Midbrain (tissue), 1 donor: ENCODE results near the gene ASB2.
A peak's percentile ranks its signal among the peaks of the same experiment; 100 is the strongest.

Experiments used
- DNase-seq: peaks from one replicate; lab custom pipeline; 2025; lab: John Stamatoyannopoulos, UW

The ASB2 gene, protein sequence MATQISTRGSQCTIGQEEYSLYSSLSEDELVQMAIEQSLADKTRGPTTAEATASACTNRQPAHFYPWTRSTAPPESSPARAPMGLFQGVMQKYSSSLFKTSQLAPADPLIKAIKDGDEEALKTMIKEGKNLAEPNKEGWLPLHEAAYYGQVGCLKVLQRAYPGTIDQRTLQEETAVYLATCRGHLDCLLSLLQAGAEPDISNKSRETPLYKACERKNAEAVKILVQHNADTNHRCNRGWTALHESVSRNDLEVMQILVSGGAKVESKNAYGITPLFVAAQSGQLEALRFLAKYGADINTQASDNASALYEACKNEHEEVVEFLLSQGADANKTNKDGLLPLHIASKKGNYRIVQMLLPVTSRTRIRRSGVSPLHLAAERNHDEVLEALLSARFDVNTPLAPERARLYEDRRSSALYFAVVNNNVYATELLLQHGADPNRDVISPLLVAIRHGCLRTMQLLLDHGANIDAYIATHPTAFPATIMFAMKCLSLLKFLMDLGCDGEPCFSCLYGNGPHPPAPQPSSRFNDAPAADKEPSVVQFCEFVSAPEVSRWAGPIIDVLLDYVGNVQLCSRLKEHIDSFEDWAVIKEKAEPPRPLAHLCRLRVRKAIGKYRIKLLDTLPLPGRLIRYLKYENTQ

DNA sequence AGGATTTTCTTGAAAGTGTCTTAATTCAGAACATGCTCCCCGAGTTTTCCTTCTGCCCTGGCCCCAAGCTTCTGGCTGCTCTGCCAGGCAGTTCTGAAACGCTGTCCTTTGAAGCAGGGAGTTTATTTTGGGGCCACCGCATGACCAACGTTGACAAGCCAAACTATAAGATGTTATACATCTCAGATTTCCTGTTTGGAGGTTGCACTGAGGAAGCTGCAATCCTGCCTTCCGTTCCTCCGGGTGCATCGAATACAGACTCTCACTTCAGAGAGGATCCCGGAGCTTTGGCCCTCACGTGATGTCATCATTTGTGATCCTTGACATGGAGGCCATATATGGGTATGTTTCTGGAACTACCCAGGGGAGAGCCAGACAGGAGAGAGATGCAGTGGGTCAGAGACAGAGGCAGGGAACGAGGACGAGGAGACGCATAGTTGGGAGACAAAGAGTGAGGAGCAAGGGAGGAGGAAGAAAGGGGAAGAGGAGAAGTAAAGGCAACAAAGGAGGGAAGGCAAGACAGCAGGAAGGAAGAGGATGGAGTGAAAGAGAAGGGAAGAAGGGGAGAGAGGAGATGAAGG is at the start of gene ASB2:
TSS of gene ASB2 (minus strand) at position 94 of the 581 bp plus-strand sequence. CDS start 12,031 bp downstream, outside the sequence.
- DNase-seq: no peak

DNA sequence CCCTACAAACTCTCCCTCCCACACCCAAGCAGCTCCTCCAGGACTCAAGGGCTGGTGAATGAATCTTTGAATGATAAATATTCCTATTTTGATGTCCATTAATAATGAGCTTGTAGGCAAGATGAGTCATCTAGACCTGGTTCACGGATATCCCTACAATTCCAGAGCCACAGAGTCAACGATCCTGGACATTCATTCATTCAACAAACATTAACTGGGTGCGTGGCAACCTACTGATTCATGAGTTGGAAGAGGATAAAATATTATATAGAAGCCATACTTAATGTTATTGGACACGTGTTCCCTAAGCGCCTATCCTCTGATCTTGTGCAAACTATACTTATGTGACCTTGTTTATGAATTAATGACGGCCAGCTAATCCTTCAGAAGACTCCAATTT is 49.4 kb upstream of the ASB2 start:
- DNase-seq: no peak

DNA sequence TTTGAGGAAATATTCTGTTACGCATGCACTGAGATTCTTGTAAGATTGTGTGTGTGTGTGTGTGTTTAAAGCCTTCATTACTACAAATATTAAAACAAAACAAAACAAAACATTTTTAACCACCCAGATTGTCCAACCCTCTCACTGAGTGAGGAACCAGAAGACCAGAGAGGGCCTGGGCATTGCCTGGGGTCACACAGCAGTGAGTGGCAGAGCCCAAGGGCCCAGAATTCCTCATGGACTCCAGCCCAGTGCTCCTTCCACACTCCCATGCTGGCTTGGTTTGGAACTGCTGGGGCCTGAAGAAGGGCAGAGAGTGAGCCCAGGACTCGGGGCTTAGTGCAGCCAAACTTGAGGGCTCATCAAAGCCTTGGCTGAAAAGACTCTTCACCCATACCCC is 48.2 kb upstream of the ASB2 start:
- DNase-seq: no peak

DNA sequence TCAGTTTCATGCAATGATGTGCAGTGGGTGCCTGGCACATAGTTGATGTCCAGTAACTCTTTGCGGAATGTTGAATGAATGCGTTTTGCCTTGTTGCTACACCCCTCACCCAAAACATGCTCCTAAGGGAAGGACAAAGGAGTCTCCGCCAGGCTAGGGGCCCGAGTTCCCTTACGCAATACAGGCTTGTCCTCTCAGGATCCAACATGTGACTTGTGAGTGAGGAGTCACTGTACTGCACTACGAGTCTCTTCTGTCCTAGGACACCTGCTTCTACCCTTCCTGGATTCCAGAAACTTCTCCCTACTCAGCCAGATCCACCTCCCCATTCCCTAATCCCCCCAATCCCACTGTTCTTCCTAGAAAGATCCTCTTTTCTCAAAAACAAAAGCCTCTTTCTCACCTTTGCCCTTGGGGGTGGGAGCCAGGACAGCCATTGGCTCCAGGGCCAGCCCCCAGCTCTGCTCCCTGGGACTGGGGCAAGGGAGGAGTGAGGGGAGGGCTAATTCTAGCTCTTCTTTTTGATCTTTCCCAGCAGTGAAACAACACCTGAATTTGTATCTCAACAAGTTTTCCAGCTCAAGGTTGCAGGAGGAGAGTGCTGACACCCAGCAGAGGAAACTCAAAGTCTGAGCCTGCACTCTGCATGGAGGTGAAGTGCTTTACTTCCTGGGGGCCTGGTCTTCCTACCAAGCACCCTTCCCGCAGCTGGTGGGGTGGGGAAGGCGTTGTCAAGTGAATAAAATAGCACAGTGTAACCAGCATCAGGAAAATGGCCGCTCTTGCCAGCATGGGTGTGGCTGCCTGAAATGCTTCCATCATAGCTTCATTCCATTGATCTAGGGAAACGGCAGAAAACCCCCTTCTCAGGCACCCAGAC is 46.4 kb upstream of the ASB2 start:
- DNase-seq: no peak

DNA sequence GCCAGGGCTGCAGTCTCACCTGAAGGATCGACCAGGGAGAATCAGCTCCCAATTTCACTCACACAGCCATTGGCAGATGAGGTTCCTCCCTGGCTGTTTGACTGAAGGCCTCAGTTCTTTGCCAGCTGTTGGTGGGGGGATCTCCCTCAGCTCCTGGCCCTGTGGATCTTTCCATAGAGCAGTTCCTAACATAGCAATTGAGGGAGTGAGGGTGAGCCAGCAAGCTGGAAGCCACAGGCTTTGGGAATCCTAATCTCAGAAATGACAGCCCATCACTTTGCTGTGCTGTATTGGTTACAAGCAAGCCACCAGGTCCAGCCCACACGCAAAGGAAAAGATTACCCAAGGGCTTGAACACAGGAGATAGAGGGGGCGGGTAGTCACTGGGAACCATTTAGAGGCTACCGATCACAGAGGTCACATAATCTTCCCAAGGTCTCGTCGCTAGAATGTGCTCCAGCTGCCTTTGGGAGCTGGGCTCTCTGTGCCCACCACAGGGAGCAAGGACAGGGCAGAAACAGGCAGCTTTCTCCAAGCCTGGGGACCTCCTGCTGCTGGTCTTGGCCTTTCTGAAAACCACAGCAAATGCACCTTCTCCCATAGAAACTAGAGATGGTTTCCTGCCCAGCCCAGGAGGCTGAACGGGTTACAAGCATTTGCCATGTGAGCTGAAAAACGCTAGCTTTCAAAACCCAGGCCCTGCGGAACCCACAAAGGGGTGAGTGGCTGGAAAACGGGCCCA is 45.2 kb upstream of the ASB2 start:
- DNase-seq: no peak

DNA sequence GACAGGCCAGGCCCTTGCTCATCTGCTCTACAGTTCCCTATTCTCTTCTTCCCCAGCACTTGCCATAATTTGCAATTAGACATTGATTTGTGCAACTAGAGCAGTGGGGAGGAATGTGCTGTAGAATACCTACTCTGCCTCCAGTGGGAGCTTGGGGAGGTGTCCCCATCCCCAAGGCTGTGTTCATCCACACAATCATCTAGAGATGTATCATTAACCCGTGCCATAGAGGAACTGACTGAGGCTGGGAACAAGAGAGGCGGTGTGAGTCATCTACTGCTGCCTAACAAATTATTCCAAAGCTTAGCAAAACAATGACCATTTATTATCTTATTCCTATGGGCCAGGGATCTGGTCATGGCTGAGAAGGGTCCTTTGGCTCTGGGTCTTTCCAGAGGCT is 44.6 kb upstream of the ASB2 start:
- no peak for DNase-seq

DNA sequence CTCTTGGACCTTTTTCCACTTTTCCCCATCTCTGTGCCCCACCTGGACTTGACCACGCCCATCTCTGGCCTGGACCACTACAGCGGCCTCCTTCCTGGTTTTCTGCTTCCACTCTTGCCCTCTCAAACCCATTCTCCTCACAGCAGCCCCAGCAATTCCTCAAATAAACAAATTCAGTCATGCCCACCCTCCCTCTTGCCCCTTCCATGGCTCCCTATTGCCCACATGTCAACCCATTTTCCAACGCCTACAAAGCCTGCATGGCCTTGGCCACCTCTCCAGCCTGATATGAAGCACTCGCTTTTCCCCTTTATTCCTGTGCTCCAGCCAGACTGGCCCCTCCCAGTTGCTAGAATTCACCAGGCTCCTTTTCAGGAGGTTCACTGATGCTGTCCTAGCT is 43.9 kb upstream of the ASB2 start:
- DNase-seq: no peak

DNA sequence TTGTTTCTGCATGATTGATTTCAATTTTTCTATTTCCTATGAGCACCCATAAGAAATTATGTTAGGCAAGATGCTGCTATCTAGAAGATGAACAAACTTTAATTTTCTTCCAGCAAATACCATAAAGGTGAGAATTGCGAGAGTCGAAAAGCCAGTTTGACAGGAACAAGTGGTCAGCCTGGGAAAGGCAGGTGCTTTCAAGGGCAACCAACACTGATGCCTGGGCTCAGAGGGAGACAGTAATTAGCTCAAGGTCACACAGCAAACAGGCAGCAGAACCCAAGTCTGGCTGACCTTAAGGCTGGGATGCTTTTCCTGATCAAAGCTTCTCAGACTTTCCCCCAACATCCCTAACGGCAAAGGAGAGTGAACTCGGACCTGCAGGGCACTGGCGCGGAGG is 43.0 kb upstream of the ASB2 start:
- DNase-seq: no peak

DNA sequence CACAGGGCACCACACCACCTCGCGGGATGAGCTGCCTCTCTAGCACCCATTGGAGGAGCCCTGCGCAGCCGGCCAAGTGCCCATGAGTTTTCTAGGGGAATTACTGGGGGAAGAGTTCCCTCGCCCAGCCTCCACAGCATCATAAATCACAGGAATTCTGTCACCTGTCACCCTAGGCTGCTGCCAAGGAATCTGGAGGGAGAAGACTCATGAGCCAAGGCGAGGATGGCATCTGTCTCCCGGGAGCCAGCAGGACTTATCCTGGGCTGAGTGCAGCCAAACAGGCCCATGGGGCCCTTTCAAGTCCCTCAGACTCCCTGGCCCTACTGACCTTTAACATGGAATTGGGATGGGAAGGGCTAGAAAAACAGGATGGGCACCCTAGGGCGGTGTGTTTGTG is 41.9 kb upstream of the ASB2 start:
- no peak for DNase-seq

DNA sequence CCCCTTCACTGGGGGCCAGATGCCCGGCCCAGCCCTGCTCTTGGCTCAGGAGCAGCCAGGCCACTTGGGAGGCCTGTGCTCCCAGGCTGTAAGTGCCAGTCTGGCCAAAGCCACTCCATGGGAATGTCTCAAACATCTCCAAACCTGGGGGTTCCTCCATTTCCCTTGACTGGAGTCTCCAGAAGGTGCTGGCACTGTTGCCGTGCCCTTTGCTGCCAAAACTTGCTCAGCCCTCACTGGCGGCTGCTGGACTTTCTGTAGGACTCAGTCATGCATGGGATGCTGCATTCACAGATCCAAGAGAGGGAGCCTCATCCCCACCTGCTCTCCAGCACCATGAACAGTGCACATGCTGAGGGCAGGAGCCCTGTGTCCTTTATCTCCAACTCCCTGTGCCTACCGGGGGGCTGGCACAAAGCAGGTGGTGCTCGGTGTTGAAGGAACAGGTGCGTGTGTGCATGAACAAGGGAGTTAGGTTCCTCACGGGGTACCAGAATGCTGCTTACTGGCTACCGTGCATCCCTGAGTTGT is 40.1 kb upstream of the ASB2 start:
- no peak for DNase-seq

DNA sequence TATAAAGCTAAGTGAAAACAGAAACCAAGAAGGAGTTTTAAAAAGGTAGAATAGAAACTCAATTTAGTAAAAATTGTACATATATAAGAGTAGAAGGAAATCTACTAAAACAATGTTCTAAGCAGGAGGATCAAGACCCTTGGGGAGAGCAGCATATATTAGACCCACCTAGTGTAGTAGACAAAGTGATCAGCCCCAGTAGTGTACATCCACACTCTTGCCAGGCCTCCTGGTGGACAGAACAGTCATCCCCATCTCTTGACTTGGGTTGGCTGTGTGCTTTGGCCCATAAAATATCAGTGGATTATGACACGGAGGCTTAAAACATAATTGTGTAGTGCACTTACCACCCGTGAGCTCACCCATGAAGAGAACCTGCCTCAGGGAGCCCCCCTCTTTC is 38.9 kb upstream of the ASB2 start:
- no peak for DNase-seq

DNA sequence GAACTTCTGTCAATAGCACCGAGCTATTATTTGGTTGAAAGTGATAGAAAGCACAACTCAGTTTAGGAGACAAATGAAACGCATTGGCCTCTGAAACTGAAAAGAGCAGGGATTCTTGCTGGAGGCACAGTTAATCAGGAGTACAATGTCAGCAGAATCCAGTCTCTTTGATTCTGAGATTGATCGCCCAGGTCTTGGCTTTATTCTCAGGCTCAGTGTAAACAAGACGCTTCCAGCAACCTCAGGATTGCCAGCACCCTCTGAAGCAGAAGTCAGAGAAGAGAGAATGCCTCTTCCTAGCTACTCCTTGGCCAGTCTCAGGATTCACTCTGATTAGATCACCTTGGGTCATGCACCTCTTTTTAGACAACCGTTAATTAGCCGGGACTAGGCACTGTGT is 38.0 kb upstream of the ASB2 start:
- no peak for DNase-seq

DNA sequence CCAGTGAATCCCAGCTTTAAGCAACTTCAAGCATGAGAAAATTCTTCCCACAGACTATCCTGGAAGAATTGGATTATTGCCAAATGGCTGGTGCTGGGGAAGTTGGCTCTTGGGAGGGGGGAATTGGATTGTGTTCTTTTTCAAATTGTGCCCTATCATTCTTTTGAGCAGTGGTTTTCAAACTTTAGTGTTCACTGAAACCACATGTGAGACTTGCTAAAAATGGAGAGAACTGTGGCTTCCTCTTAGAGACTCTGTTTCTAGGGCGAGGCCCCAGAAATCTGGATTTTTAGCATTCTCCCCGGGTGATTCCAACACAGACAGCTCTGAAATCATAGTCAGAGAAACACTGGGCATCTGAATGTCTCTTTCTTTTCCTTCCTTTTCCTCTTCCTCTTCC is 35.4 kb upstream of the ASB2 start:
- no peak for DNase-seq

DNA sequence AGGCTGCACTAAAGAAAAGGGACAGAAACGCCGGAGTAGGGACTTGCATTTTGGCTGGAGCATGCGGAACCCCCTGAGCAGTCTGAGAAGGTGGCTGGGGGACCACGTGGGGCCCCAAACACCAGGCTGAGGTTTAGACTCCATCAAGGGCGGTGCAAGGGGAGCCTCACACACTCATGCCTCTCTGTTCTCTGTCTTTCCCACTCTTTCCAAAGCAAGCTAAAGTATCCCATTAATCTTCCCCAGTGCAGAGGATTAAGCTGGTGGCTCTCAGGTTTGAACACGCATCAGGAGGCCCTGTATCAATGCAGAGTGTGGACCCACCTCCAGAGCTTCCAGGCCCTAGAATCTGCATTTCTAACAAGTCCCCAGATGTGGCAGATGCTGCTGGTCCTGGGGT is 34.3 kb upstream of the ASB2 start:
- no peak for DNase-seq

DNA sequence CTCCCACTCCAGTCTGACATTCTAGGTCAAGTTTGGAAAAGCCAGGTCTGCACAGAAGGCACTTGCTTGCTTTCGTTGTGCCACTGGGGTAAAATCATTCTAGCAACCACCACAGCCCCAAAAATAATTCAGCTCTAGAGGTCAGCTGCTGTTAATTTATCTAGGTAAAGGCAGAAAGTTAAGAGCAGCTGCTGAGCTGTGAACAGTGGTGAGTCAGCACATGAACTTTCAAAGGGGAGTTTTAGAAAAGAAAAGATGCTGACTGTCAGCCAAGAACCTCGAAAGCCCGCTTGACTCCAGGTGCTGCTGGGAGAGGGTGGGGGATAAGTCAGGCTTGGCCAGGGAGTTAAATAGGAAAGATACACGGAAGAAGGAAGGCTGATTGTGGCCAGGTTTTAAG is 33.4 kb upstream of the ASB2 start:
- no peak for DNase-seq

DNA sequence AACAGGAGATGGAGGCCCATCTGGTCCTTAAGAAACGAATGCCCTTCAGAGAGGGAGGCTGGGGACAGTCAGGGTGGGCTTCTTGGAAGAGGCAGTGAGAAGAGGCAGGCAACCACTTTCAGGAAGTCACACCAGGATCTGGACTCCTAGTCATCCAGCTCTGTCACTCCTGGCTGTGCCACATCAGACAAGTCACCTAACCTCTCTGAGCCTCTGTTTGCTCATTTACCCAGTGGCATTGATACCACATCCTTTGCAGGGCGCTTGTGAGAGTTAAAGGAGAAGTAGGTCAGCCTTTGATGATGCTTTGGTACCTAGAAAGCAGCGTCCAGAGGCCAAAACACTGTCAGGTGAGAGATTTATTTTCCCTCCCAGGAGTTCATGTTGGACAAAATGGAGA is 31.9 kb upstream of the ASB2 start:
- DNase-seq: no peak

DNA sequence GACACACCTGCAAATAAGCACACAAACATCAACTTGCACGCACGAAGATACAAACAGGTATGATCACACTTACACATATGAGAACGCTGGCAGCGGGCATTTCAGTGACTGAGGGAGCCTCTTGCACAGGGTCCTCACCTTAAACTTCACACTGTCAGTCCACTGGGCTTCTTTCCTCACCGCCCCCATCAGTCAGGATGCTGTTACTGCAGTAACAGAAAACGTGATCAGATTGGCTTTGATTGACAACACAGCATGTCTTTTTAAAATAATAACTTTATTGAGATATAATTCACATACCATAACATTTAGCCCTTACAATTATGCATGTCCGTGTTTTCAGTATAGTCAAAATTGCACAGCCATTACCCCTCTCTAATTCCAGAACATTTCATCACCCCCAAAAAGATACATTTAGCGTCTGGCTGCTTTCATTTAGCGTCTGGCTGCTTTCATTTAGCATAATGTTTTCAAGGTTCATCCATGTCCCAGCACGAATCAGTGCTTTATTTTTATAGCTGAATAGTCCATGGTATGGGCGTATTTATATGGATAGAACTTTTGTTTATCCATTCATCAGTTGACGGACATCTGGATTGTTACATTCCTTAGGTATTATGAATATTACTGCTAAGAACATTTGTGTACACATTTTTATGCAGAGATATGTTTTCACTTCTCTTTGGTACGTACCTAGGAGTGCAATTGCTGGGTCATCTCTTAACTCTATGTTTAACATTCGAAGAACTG is 29.1 kb upstream of the ASB2 start:
- DNase-seq: no peak

DNA sequence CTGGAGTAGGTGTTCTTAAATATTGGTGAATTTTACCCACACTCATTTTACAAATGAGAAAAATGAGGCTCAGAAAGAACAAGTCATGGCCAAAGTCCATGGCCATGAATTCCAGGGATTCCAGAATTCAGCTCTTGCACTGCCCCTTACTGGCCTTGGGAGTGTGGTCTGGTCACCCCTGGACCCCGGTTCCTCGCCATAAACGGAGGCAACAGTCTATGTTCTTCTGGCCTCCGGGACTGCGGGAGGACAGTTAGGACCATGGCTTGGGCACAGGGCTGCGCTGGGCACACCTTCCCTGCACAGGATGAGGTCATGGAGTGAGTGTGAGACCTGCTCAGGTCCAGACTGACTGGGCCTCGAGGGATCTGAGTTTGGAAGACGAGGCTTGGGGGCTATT is 27.6 kb upstream of the ASB2 start:
- no peak for DNase-seq

DNA sequence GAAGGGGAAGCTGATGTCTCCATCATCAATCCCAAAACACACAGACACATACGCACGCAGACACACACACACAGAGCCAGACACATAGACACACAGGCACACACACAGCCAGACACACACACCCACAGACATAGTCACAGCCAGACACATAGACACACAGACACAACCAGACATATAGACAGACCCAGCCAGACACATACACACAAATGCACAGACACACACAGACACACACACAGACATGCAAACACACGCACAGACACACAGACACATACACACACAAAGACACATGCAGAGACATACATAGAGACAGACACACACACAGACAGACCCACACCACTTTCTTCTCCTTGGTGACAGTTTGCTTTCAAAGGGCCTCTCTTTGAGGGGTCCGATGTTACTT is 27.0 kb upstream of the ASB2 start:
- no peak for DNase-seq

DNA sequence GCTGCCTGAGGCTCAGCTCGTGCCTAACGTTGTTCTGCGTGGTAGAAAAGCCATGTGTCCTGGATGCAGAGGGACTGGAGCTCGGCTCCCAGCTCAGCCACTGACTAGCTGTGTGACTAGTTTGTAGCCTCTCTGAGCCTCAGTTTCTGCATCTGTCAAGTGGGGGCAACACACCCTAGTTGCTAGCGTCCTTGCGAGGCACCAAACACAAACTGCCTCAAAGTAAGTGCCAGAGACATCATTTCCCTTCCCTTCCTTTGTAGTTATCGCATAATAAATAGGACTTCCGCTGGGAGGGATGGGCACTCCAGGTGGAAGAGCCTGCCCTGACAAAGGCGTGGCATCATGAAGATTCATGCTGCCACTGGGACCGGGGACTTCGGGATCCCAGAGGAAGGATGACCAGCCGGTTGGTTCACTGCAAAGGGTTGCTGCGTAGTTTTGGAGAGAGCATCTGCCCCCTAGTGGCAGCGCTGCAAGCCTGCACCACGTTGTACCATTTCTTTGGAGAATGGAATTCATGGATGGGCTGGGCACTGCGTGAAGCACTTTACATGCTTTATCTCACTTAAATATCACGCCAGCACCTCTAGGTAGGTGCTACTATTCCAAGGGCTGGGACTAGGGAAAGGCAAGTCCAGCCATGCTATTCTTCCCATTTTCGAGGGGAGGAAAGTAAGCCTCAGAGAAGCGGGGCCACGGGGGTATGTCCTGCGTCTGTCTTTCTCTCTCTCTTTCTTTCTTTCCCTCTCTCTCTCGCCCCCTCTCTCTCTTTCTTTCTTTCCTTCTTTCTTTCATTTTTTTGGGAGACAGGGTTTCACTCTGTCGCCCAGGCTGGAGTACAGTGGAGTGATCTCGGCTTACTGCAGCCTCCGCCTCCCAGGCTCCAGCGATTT is 25.4 kb upstream of the ASB2 start:
- DNase-seq: peak; percentile 82
